Mucosa of rectum (tissue), 2 donors: ENCODE results near the gene TAF11L8.
"Not testable (repeated sequence)": the region's sequence is repeated elsewhere in the genome, so short reads cannot be mapped to it uniquely, and the experiment has no call there.

Experiments used
- H3K27ac ChIP-seq, 2 donors: one replicate each; pipeline ENCODE4 v1.7.0; 2013; ENCODE audit warnings: inconsistent platforms in 2 of 2, low read depth in 2 of 2, low read length in 2 of 2
- H3K27me3 ChIP-seq, 2 donors: one replicate each; pipeline ENCODE4 v1.7.0; 2013; ENCODE audit warnings: low read length in 2 of 2; ENCODE audit not compliant: control insufficient read depth in 2 of 2, insufficient read depth in 2 of 2
- H3K36me3 ChIP-seq, 2 donors: one replicate each; pipeline ENCODE4 v1.7.0; 2013; ENCODE audit warnings: low read length in 2 of 2; ENCODE audit not compliant: control insufficient read depth in 2 of 2, insufficient read depth in 2 of 2
- H3K4me1 ChIP-seq, 2 donors: one replicate each; pipeline ENCODE4 v1.7.0; 2013; ENCODE audit warnings: low read length in 2 of 2, mild to moderate bottlenecking in 1 of 2; ENCODE audit not compliant: control insufficient read depth in 2 of 2, insufficient read depth in 2 of 2
- H3K4me3 ChIP-seq, 2 donors: one replicate each; pipeline ENCODE4 v1.7.0; 2013; ENCODE audit warnings: low read length in 2 of 2
- H3K9ac ChIP-seq, 2 donors: one replicate each; pipeline ENCODE4 v1.7.0; 2013; ENCODE audit warnings: low read length in 2 of 2, low read depth in 1 of 2, mild to moderate bottlenecking in 1 of 2
- H3K9me3 ChIP-seq, 2 donors: one replicate each; pipeline ENCODE4 v1.7.0; 2013; ENCODE audit warnings: low read length in 2 of 2; ENCODE audit not compliant: control insufficient read depth in 2 of 2
- donor health status: healthy.
- donor health status: Normal muscosa, but diverticular disease.

TAF11L8 gene

GRCh38 chr5:17590860-17591259 lies at the start of gene TAF11L8:
Gene TAF11L8 (minus strand): TSS chr5:17590960.
- H3K36me3 ChIP-seq, H3K4me3 ChIP-seq, H3K9me3 ChIP-seq, H3K27ac ChIP-seq, H3K9ac ChIP-seq, H3K4me1 ChIP-seq, H3K27me3 ChIP-seq: not testable (repeated sequence)

- H3K9me3 ChIP-seq: no peaks in the 10 kb centered on the region
- H3K9ac ChIP-seq: no peak within 1 kb of the TSS
- H3K27ac ChIP-seq: no peak within 1 kb of the TSS
- H3K27me3 ChIP-seq: no peaks in the 10 kb centered on the region
- H3K4me3 ChIP-seq: no peak within 1 kb of the TSS
- H3K4me1 ChIP-seq: no peaks in the 10 kb centered on the region
- no peaks in the 10 kb centered on the region for H3K36me3 ChIP-seq
These were observed 43.4 kb upstream of the TAF11L8 start, which contains the start of gene TAF11L14 for GRCh38 chr5:17634160-17634559. Gene TAF11L14 (plus strand): TSS chr5:17634460.

GRCh38 chr5:17631788-17632187 lies 41.0 kb upstream of the TAF11L8 start, which contains the start of gene TAF11L13:
Gene TAF11L13 (plus strand): TSS chr5:17632088.
- not testable (repeated sequence) for H3K9me3 ChIP-seq, H3K27ac ChIP-seq, H3K4me3 ChIP-seq, H3K9ac ChIP-seq, H3K36me3 ChIP-seq, H3K4me1 ChIP-seq, H3K27me3 ChIP-seq

- Histone ChIP-seq H3K27me3 (no peaks in the 10 kb centered on the region), H3K27ac (no peak overlapping the region), H3K36me3 (no peaks in the 10 kb centered on the region), H3K4me1 (no peaks in the 10 kb centered on the region), H3K9me3 (no peaks in the 10 kb centered on the region), H3K4me3 (no peak overlapping the region), H3K9ac (no peak overlapping the region)
These were observed 34.9 kb upstream of the TAF11L8 start for GRCh38 chr5:17625686-17626085.

- H3K9ac ChIP-seq: no peak overlapping the region
- H3K4me1 ChIP-seq: no peaks in the 10 kb centered on the region
- H3K27ac ChIP-seq: no peak overlapping the region
- no peaks in the 10 kb centered on the region for H3K27me3 ChIP-seq
- H3K36me3 ChIP-seq: no peaks in the 10 kb centered on the region
- H3K4me3 ChIP-seq: no peak overlapping the region
- no peaks in the 10 kb centered on the region for H3K9me3 ChIP-seq
These were observed 29.9 kb upstream of the TAF11L8 start for GRCh38 chr5:17620627-17621026.

- no peaks in the 10 kb centered on the region for H3K36me3 ChIP-seq
These were observed 28.6 kb upstream of the TAF11L8 start for GRCh38 chr5:17619354-17619753.

GRCh38 chr5:17614872-17615605 lies 24.3 kb upstream of the TAF11L8 start:
- H3K4me3 ChIP-seq: no peak overlapping the region

More at GRCh38 chr5:17619354-17619753, 28.6 kb upstream of the TAF11L8 start:
- H3K9ac ChIP-seq: no peak overlapping the region
- no peaks in the 10 kb centered on the region for H3K4me1 ChIP-seq
- H3K9me3 ChIP-seq: no peaks in the 10 kb centered on the region
- H3K27ac ChIP-seq: no peak overlapping the region
- H3K27me3 ChIP-seq: no peaks in the 10 kb centered on the region
- H3K4me3 ChIP-seq: no peak overlapping the region

GRCh38 chr5:17610092-17610491 lies 19.3 kb upstream of the TAF11L8 start, which contains the start of gene TAF11L12:
Gene TAF11L12 (plus strand): TSS chr5:17610392.
- H3K27me3 ChIP-seq, H3K9me3 ChIP-seq, H3K36me3 ChIP-seq, H3K4me3 ChIP-seq, H3K4me1 ChIP-seq, H3K9ac ChIP-seq, H3K27ac ChIP-seq: not testable (repeated sequence)

More at GRCh38 chr5:17614872-17615605, 24.3 kb upstream of the TAF11L8 start:
- Histone ChIP-seq H3K27me3 (no peaks in the 10 kb centered on the region), H3K9ac (no peak overlapping the region), H3K27ac (no peak overlapping the region), H3K4me1 (no peaks in the 10 kb centered on the region), H3K9me3 (no peaks in the 10 kb centered on the region), H3K36me3 (no peaks in the 10 kb centered on the region)

- H3K4me3 ChIP-seq, H3K27me3 ChIP-seq, H3K9me3 ChIP-seq, H3K9ac ChIP-seq, H3K36me3 ChIP-seq, H3K4me1 ChIP-seq, H3K27ac ChIP-seq: not testable (repeated sequence)
These were observed 16.7 kb upstream of the TAF11L8 start for GRCh38 chr5:17607461-17607860.

- Histone ChIP-seq H3K27me3 (no peaks in the 10 kb centered on the region), H3K27ac (no peak overlapping the region), H3K9me3 (no peaks in the 10 kb centered on the region), H3K4me3 (no peak overlapping the region), H3K36me3 (no peaks in the 10 kb centered on the region), H3K4me1 (no peaks in the 10 kb centered on the region), H3K9ac (no peak overlapping the region)
These were observed 14.2 kb upstream of the TAF11L8 start for GRCh38 chr5:17604951-17605350.
